Stomach smooth muscle (tissue), 2 donors: Measurements from ENCODE around the gene PPP6R3.

Source experiments
- H3K27ac ChIP-seq: one replicate; pipeline ENCODE4 v1.7.0; 2013; ENCODE audit warnings: mild to moderate bottlenecking, low read length, inconsistent platforms
- H3K27me3 ChIP-seq, 2 donors: one replicate each; pipeline ENCODE4 v1.7.0; 2013; ENCODE audit warnings: low read length in 2 of 2; ENCODE audit not compliant: insufficient read depth in 2 of 2, control insufficient read depth in 1 of 2
- H3K36me3 ChIP-seq, 2 donors: one replicate each; pipeline ENCODE4 v1.7.0; 2013; ENCODE audit warnings: low read length in 2 of 2; ENCODE audit not compliant: control insufficient read depth in 2 of 2, insufficient read depth in 2 of 2
- H3K4me1 ChIP-seq: one replicate; pipeline ENCODE4 v1.7.0; 2013; ENCODE audit warnings: low read length; ENCODE audit not compliant: control insufficient read depth, insufficient read depth
- H3K4me3 ChIP-seq, 2 donors: one replicate each; pipeline ENCODE4 v1.7.0; 2013; ENCODE audit warnings: low read length in 2 of 2
- H3K9ac ChIP-seq, 2 donors: one replicate each; pipeline ENCODE4 v1.7.0; 2013; ENCODE audit warnings: low read length in 2 of 2, mild to moderate bottlenecking in 1 of 2
- H3K9me3 ChIP-seq, 2 donors: one replicate each; pipeline ENCODE4 v1.7.0; 2013; ENCODE audit warnings: low read length in 2 of 2; ENCODE audit not compliant: control insufficient read depth in 2 of 2
- donor health status: healthy.
- donor health status: Pancreatic carcinoma.

PPP6R3 gene

DNA sequence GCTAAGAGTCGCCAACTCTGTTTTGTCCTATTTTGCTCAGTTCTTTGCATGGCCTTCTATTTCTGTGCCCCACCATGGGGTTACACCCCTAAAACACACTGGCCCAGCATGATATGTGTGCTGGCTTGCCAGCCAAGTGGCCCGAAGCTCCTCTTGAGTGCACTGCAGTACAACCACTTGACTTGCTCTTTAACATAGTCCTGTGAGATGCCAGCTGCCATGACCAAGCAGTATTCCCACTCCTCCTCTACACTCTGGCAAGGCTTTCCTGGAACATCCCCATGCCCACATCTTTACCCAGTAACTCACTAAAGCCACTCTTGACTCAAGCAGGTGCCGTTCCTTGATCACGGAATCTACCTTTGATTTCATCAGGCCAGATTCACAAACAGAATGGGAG lies 120.9 kb downstream of the PPP6R3 start:
- Histone ChIP-seq H3K4me3 (no peak overlapping the region), H3K9ac (no peak overlapping the region), H3K27ac (no peak overlapping the region), H3K27me3 (no peaks in the 10 kb centered on the region), H3K36me3 (peaks cover 18 to 26% of the 10 kb centered on the region in 2 donors), H3K4me1 (peaks cover 3% of the 10 kb centered on the region), H3K9me3 (no peaks in the 10 kb centered on the region)

- H3K27me3 ChIP-seq: no peaks in the 10 kb centered on the region
- H3K9ac ChIP-seq: no peak overlapping the region
- no peak overlapping the region for H3K4me3 ChIP-seq
- H3K9me3 ChIP-seq: no peaks in the 10 kb centered on the region
- H3K27ac ChIP-seq: no peak overlapping the region
- H3K4me1 ChIP-seq: peaks cover 3% of the 10 kb centered on the region
- H3K36me3 ChIP-seq: peaks cover 20 to 28% of the 10 kb centered on the region in 2 donors
These were observed 121.3 kb downstream of the PPP6R3 start for GRCh38 chr11:68581901-68582300.

- no peaks in the 10 kb centered on the region for H3K9me3 ChIP-seq
- H3K27me3 ChIP-seq: no peaks in the 10 kb centered on the region
- H3K36me3 ChIP-seq: peaks cover 21 to 28% of the 10 kb centered on the region in 2 donors
- no peak overlapping the region for H3K9ac ChIP-seq
- peaks cover 3% of the 10 kb centered on the region for H3K4me1 ChIP-seq
- no peak overlapping the region for H3K27ac ChIP-seq
- no peak overlapping the region for H3K4me3 ChIP-seq
These were observed 122.0 kb downstream of the PPP6R3 start for GRCh38 chr11:68582416-68583040.

GRCh38 chr11:68583041-68583446 lies 122.5 kb downstream of the PPP6R3 start:
- Histone ChIP-seq H3K27me3 (no peaks in the 10 kb centered on the region), H3K9me3 (no peaks in the 10 kb centered on the region), H3K4me1 (peaks cover 3% of the 10 kb centered on the region), H3K4me3 (no peak overlapping the region), H3K36me3 (peaks cover 21 to 30% of the 10 kb centered on the region in 2 donors), H3K9ac (no peak overlapping the region), H3K27ac (no peak overlapping the region)

DNA sequence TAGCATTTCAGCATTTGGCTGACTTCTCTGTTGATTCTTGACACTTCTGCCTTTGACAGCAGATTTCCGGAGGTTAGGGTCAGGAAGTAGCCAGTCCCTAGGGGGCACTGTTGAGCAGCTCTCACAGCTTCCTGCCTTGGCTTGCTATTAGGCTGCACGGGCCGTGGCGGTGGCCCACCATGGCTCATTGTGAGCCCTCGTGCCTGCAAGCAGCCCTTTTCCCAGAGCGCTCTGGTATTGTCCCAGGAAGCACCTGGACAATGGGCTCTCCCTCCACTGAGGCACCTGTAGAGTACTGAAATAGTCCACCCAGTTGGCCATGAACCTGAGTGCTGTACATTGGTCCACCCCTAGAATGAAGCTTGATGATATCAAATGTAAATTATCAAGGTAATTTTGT lies 123.5 kb downstream of the PPP6R3 start:
- H3K9ac ChIP-seq: no peak overlapping the region
- peaks cover 16 to 25% of the 10 kb centered on the region in 2 donors for H3K36me3 ChIP-seq
- no peaks in the 10 kb centered on the region for H3K9me3 ChIP-seq
- H3K27me3 ChIP-seq: no peaks in the 10 kb centered on the region
- H3K4me3 ChIP-seq: no peak overlapping the region
- H3K27ac ChIP-seq: no peak overlapping the region
- H3K4me1 ChIP-seq: peaks cover 3% of the 10 kb centered on the region

DNA sequence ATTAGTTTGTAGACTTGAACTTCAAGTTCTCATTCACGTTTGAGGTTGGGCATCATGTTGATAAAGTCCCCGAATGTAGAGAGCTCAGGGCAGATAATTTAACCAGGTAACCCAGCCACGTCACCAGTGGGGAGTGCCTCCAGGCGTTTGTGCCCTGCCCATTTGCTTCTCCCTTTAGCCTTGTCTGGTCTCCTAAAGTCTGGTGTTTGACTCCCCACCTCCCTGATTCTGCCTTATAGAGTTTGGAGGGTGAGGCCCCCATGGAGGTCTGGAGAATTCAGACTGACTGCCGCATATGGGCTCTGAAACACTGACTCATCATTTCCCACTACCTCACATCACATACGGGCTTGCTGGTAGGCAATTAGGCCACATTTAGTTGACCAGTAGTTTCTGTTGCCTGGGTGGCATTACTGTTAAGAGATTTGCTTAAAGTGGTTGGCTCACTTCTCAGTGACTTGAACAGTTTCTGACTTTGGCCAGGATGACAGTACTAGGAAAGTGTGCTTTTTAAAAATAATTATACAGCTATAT lies 124.5 kb downstream of the PPP6R3 start:
- H3K4me1 ChIP-seq: peaks cover 3% of the 10 kb centered on the region
- no peak overlapping the region for H3K4me3 ChIP-seq
- no peaks in the 10 kb centered on the region for H3K9me3 ChIP-seq
- peaks cover 16 to 23% of the 10 kb centered on the region in 2 donors for H3K36me3 ChIP-seq
- no peak overlapping the region for H3K9ac ChIP-seq
- no peaks in the 10 kb centered on the region for H3K27me3 ChIP-seq
- H3K27ac ChIP-seq: no peak overlapping the region

DNA sequence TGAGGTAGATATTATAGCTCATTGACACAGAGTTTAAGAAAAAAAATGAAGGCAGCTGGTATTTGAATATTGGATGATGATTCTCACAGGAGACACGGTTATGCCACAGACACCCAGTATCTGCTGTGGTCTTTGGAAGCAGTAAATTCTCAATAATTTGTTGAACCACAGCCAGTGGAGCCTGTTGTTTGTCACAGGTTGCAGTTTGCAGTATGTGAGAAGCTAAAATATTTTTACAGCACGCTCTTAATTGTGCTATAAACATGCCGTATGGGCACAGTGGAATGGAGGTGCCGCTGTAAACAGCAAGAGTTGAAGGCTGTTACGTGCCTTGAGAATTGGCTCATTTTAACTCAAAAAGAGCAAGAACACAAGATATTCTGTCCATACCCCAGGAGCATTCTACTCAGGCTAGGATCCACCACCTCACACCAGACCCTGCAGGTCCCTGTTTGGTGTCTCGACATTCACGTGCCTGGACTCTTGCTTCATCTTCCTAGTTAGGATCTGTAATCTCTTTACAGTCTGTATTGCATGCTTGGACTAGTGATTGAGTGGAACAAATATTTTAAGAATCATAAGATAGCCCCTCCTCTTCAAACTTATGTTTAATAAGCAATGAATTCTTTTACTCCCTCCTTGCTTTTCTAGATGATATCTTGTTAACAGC lies 129.1 kb downstream of the PPP6R3 start:
- Histone ChIP-seq H3K4me3 (no peak overlapping the region), H3K27me3 (no peaks in the 10 kb centered on the region), H3K4me1 (no peaks in the 10 kb centered on the region), H3K27ac (no peak overlapping the region), H3K36me3 (peaks cover 40 to 48% of the 10 kb centered on the region in 2 donors), H3K9ac (no peak overlapping the region), H3K9me3 (no peaks in the 10 kb centered on the region)

GRCh38 chr11:68591719-68592118 lies 131.2 kb downstream of the PPP6R3 start:
- Histone ChIP-seq H3K9ac (no peak overlapping the region), H3K27me3 (no peaks in the 10 kb centered on the region), H3K36me3 (peaks cover 48 to 49% of the 10 kb centered on the region in 2 donors), H3K4me3 (no peak overlapping the region), H3K27ac (no peak overlapping the region), H3K9me3 (no peaks in the 10 kb centered on the region), H3K4me1 (no peaks in the 10 kb centered on the region)

DNA sequence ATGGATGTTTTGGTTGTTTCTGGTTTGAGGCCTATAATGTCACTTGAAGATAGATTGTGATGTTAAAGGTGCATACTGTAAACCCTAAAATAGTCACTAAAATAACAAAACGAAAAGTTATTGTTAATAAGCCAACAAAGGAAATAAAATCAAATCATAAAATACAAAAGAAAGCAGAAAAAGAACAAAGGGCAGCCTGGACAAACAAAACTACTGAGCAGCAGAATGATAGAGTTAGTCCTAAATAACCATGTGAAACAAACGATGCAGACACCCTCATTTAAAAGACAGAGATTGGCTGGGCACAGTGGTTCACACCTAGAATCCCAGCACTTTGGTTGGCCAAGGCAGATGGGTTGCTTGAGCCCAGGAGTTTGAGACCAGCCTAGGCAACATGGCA lies 132.9 kb downstream of the PPP6R3 start:
- Histone ChIP-seq H3K9ac (no peak overlapping the region), H3K4me3 (no peak overlapping the region), H3K27me3 (no peaks in the 10 kb centered on the region), H3K4me1 (no peaks in the 10 kb centered on the region), H3K36me3 (peaks cover 54 to 58% of the 10 kb centered on the region in 2 donors), H3K9me3 (no peaks in the 10 kb centered on the region), H3K27ac (no peak overlapping the region)

DNA sequence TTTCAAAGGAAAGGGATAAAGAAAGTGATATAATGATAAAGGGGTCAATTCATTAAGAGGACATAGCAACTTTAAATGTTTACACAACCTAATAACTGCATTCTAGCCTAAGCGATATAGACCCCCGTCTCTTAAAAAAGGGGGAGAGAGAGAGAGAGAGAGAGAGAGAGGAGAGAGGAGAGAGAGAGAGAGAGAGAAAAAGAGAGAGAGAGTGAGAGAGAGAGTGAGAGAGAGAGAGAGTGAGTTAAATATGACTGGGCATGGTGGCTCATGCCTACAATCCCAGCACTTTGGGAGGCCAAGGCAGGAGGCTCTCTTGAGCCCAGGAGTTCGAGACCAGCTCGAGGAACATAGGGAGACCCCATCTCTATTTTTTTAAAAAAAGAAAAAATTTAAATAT lies 133.6 kb downstream of the PPP6R3 start:
- Histone ChIP-seq H3K9me3 (no peaks in the 10 kb centered on the region), H3K36me3 (peaks cover 61 to 64% of the 10 kb centered on the region in 2 donors), H3K9ac (no peak overlapping the region), H3K27me3 (no peaks in the 10 kb centered on the region), H3K4me1 (no peaks in the 10 kb centered on the region), H3K4me3 (no peak overlapping the region), H3K27ac (no peak overlapping the region)

DNA sequence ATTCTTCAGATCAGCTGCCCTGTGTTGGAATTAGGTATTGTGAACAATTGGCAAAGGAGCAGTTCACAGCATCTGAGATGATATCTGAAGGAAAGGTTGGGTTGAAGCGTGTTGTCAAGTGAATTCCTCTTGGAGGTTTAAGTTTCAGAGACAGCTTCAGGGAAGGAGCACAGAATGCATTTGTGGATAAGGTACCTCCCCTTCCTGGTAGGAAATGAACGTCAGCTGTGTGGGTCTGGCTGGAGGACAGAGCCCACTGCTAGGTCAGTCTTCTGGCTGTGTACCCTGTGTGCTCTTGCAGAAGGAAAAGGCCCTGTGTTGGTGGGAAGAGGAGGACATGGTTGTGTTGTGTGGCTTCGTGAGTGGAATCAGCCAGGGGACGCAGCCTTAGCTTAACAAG lies 135.7 kb downstream of the PPP6R3 start:
- Histone ChIP-seq H3K27me3 (no peaks in the 10 kb centered on the region), H3K9ac (no peak overlapping the region), H3K9me3 (no peaks in the 10 kb centered on the region), H3K27ac (no peak overlapping the region), H3K4me3 (no peak overlapping the region), H3K4me1 (no peaks in the 10 kb centered on the region), H3K36me3 (peaks cover 64 to 67% of the 10 kb centered on the region in 2 donors)
